Colonic mucosa (tissue), 4 donors: ENCODE measurements around the gene TRIM44. TPM values are rescaled to one million over a fixed set of nuclear protein-coding genes. Genes with fewer than 3 reads are reported as not detected.
A peak's percentile ranks its signal among the peaks of the same experiment; 100 is the strongest.

ENCODE experiments used
- DNase-seq: peaks from one replicate; pipeline ENCODE4 v3.0.0-alpha.2; 2020
- H3K27ac ChIP-seq: fragments of 200-600 bp; one replicate; pipeline ENCODE4 v1.8.0; 2021
- H3K27me3 ChIP-seq: fragments of 200-600 bp; one replicate; pipeline ENCODE4 v1.8.0; 2021
- H3K36me3 ChIP-seq: fragments of 200-600 bp; one replicate; pipeline ENCODE4 v1.8.0; 2021
- H3K4me1 ChIP-seq: fragments of 200-600 bp; one replicate; pipeline ENCODE4 v1.8.0; 2021; ENCODE audit warnings: mild to moderate bottlenecking
- H3K4me3 ChIP-seq: fragments of 200-600 bp; one replicate; pipeline ENCODE4 v1.8.0; 2021
- H3K9ac ChIP-seq, 2 donors: one replicate each; pipeline ENCODE4 v1.7.0; 2013; ENCODE audit warnings: control low read depth in 2 of 2, low read depth in 2 of 2, low read length in 2 of 2
- H3K9me3 ChIP-seq: fragments of 200-600 bp; one replicate; pipeline ENCODE4 v1.8.0; 2021
- CTCF ChIP-seq: fragments of 200-600 bp; IDR thresholded peaks from one replicate; pipeline ENCODE4 v1.8.0; 2022; ENCODE audit warnings: antibody characterized with exemption, mild to moderate bottlenecking
- intact Hi-C: fragments of 100-400 bp; cut with DNase I; formaldehyde crosslinking; loops from one replicate; pipeline ENCODE4 v1.14.1; 2022
- total RNA-seq, 2 donors: library from RNA; stranded (reverse); fragmentation: NEBNext Ultra II Directional in 1 of 2; extraction: Animal tissue kit (Norgen Biotek cat#: 25700) in 1 of 2; gene quantifications; one replicate each; pipeline ENCODE4 v1.2.1, GENCODE V29; 2021
- donor health status: healthy.
- donor health status: DM: no; HTN: no; CAD: no.
- donor health status: DM: no; HTN: no; CAD: no.

TRIM44 gene
- 10 to 100 TPM; 38.8 to 47.0 TPM for total RNA-seq

GRCh38 chr11:35662649-35663407, at the start of gene TRIM44:
Gene TRIM44 (plus strand): TSS chr11:35662775. CDS start chr11:35663112, 337 bp downstream.
- no peaks in the 10 kb centered on the region for H3K27me3 ChIP-seq
- no peaks in the 10 kb centered on the region for H3K36me3 ChIP-seq
- peaks cover 3% of the 10 kb centered on the region for H3K4me1 ChIP-seq
- no peak for TF ChIP-seq CTCF
- peak within 1 kb of the TSS; percentile 60 for H3K4me3 ChIP-seq
- peak within 1 kb of the TSS; percentile 92 to 97 for H3K9ac ChIP-seq
- peak; percentile 84 for DNase-seq
- intact Hi-C loops = no loop called here
- H3K9me3 ChIP-seq = no peaks in the 10 kb centered on the region
- H3K27ac ChIP-seq = peak within 1 kb of the TSS; percentile 90

- peaks cover 26% of the 10 kb centered on the region for H3K27me3 ChIP-seq
- intact Hi-C loops = loop anchor here (5.0 to 10.0 kb wide), 2 partner anchors 207 to 520 kb away; no protein-coding TSS in a partner anchor
- no peaks in the 10 kb centered on the region for H3K36me3 ChIP-seq
- H3K9me3 ChIP-seq = no peaks in the 10 kb centered on the region
- H3K4me3 ChIP-seq = no peak overlapping the region
- no peak for DNase-seq
- no peak overlapping the region for H3K27ac ChIP-seq
- H3K9ac ChIP-seq = no peak overlapping the region
- H3K4me1 ChIP-seq = peaks cover 8% of the 10 kb centered on the region
- TF ChIP-seq CTCF = no peak
Measured at GRCh38 chr11:35614939-35615569, 47.5 kb upstream of the TRIM44 start.

GRCh38 chr11:35615921-35616900, 46.4 kb upstream of the TRIM44 start:
- Histone ChIP-seq H3K9me3 (no peaks in the 10 kb centered on the region), H3K4me3 (no peak overlapping the region), H3K27ac (no peak overlapping the region), H3K4me1 (peaks cover 8% of the 10 kb centered on the region), H3K9ac (no peak overlapping the region), H3K27me3 (peaks cover 34% of the 10 kb centered on the region), H3K36me3 (no peaks in the 10 kb centered on the region)
- DNase-seq = no peak
- peak; percentile 64 for TF ChIP-seq CTCF
- intact Hi-C loops = loop anchor here (2.0 to 10.0 kb wide), 3 partner anchors 206 to 649 kb away; no protein-coding TSS in a partner anchor

GRCh38 chr11:35617316-35617686, 45.3 kb upstream of the TRIM44 start:
- H3K9me3 ChIP-seq = no peaks in the 10 kb centered on the region
- intact Hi-C loops = loop anchor here (2.0 to 10.0 kb wide), 3 partner anchors 205 to 648 kb away; no protein-coding TSS in a partner anchor
- peaks cover 8% of the 10 kb centered on the region for H3K4me1 ChIP-seq
- no peak for DNase-seq
- no peak overlapping the region for H3K9ac ChIP-seq
- TF ChIP-seq CTCF = no peak
- H3K27me3 ChIP-seq = peaks cover 38% of the 10 kb centered on the region
- no peaks in the 10 kb centered on the region for H3K36me3 ChIP-seq
- no peak overlapping the region for H3K27ac ChIP-seq
- no peak overlapping the region for H3K4me3 ChIP-seq
